Activated naive CD4-positive, alpha-beta T cell (primary cell): ENCODE measurements around the gene NLRC5.
"Not testable (repeated sequence)": the region's sequence is repeated elsewhere in the genome, so short reads cannot be mapped to it uniquely, and the experiment has no call there.

Source experiments
- DNase-seq, 4 experiments: peaks; one replicate each; lab custom pipeline; 2025; lab: John Stamatoyannopoulos, UW

The NLRC5 gene

GRCh38 chr16:57099965-57100364 lies 110.6 kb downstream of the NLRC5 start:
- not testable (repeated sequence) for DNase-seq

DNA sequence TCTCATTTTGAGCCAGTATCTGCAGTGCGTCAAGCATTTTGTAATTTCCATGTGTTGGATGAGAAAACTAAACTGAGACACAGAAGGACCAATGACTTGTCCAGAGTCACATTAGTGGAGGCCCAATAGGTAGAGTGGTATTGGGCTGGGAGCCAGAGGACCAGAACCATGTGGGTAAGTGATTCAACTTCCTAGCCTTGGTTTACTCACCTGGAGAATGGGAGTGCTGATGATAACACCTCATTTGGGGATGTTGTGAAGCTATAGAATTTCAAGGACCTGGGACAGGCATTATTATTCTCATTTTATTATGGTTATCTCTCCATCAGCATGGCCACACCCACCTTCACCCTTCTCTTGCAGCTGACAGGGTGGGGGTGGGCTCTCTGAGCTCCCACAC lies 111.1 kb downstream of the NLRC5 start:
- DNase-seq, result no peak

DNA sequence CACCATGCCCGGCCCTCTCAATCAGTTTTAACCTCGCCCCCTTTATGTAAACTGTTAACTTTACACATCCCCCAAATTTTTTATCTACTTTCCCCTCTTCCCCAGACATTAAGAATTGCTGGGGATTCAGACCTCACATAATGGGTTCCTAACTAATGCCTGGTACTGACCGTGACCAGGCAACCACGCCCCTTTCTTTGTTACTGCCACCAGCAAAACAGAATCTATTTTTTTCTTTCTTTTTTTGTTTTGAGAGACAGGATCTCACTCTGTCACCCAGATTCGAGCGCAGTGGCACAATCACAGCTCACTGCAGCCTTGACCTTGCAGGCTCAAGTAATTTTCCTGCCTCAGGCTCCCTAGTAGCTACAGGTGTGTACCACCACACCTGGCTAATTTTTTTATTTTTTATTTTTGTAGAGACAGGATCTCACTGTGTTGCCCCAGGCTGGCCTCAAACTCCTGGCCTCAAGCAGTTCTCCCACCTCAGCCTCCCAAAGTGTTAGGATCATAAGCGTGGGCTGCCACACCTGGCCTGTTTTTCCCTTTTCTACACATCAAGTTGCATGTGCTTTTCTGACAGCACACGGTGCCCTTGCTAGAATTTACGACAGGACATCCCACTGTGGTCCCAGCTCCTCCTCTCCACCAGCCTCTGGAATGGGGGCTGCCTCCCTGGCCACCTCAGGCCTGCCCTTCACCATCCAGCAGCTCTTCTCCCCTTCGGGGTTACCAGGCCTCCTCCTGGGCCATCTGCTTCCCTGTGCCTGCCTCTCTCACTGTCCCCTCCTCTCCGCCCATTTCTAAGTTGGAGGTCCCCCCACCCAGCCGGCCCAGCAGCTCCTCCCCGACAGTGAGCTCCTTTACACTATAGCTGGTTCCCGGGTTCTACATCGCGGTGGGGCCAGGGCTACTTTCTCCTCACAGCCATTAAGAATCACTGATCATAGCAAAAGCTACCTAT lies 113.8 kb downstream of the NLRC5 start:
- DNase-seq, result no peak

GRCh38 chr16:57104706-57105105 lies 115.3 kb downstream of the NLRC5 start:
- no peak for DNase-seq

GRCh38 chr16:57105184-57105583 lies 115.8 kb downstream of the NLRC5 start:
- no peak for DNase-seq

DNA sequence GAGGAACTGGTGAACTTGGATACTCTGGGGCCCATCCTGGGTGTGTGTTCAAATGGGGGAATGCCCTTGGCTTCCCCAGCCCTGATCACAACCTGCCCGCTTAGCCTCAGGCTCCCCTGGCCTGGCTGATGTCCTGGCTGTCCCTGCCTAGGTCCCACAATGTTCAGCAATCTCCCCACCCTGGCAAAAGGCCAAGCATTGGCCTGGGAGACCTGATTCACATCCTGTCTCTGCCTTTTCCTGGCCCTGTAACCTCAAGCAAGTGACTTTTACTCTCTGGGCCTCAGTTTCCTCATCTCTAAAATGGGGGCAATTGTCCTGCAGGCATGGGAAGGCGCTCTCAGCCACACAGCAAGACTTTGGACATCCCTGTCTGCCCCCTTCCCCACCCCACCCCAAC lies 117.4 kb downstream of the NLRC5 start:
- no peak for DNase-seq

DNA sequence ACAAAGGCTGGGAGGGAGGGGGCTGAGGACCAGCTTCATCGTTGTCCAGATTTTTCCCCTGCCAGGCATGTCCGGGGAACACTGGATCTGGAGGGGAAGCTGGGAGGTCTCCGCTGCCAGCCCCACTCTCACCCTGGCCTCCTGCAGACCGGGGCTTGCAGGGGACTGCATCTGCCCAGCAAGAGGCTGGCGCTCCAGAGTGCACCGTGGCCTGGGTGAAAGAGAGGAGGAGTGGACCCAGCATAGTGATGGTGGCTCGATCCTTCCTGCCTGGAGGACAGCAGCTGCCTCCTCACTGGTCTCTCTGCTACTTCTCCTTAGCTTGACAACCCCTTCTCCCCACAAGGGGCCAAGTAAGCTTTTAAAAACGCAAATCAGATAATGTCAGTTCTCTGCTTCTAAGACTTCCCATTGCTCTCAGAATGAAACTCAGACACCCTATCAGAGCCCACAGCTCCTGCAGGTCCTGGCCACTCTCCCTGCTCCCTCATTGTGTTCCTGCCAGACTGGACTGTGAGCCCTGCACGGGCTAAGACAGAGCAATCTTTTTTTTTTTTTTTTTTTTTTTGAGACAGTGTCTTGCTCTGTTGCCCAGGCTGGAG lies 118.1 kb downstream of the NLRC5 start:
- DNase-seq, result no peak

GRCh38 chr16:57108432-57108831 lies 119.1 kb downstream of the NLRC5 start:
- no peak for DNase-seq

- not testable (repeated sequence) for DNase-seq
Measured at GRCh38 chr16:57109259-57110105, 120.1 kb downstream of the NLRC5 start.

DNA sequence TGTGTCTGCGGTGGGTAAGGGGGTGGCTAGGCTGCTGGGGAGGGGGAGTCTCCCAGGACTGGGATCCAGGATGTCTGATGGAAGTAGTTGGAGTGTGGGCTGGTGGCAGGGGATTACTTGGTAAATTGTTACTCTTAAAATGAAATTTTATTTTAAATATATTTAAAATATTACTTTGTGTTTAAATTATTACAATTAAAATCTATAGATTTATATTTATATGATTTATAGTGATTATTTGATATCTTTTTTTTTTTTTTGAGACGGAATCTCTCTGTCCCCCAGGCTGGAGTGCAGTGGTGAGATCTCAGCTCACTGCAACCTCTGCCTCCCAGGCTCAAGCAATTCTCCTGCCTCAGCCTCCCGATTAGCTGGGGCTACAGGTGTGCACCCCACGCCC lies 121.6 kb downstream of the NLRC5 start:
- no peak for DNase-seq

DNA sequence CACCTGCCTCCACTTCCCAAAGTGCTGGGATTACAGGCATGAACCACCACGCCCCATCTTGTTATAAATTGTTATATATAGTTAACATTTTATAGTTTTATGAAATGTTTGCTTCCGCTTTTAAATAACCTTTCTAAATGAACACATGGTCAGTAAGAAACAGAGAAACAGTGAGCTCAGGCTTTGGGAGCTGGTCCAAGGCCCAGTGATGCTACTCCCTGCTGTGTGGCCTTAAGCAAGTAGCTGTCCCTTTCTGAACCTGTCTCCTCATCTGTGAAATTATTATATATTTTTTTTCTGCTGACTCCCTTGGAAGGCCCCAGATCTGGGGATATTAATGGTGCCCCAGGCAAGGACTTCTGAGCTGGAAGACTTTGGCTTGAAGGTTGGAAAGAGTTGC lies 122.1 kb downstream of the NLRC5 start:
- no peak for DNase-seq

GRCh38 chr16:57112403-57113041 lies 123.2 kb downstream of the NLRC5 start:
- no peak for DNase-seq

- DNase-seq, result no peak
Measured at GRCh38 chr16:57113042-57113453, 123.7 kb downstream of the NLRC5 start.

GRCh38 chr16:57113664-57114063 lies 124.3 kb downstream of the NLRC5 start:
- no peak for DNase-seq

DNA sequence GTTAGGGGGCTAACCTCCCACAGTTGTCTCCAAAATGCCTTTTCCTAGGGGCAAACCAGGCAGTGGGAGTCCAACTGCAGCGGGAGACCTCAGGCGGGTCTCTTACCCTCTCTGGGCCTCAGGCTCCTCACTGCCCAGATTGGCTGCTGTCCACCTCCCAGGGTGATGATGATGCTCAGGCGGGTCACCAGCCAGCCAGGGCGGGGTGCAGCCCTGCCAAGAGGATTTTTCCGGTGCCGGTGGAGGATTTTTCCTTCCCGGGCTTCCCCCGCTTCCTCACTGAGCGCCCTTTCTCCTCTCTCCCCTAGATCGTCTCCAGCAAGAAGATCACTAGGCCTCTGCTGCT lies 125.8 kb downstream of the NLRC5 start:
- DNase-seq, result no peak

- no peak for DNase-seq
Measured at GRCh38 chr16:57115514-57116182, 126.3 kb downstream of the NLRC5 start.

DNA sequence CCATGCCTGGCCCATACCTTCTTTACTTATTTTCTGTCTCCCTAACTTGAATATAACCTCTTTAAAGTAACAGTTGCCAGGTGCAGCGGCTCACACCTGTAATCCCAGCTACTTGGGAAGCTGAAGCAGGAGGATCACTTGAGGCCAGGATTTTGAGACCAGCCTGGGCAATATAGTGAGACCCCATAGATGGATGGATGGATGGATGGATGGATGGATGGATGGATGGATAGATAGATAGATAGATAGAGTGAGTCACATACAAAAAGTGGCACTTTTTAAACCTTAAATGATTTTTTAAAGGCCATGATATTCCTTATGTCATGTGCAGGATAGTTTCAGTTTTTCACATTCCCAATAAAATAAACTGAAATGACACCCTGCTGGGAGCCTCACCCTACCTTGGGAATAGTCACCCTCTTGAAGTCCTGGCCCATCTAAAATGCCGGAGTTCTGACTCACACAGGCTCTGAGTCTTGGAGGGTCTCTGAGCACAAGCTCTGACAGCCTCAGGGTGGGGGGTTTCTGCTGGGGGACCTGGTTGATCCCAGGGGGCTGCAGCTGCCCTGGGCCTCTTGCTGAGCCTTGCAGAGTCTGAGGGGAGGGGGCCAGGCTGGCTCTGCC lies 129.2 kb downstream of the NLRC5 start:
- DNase-seq, result no peak

- no peak for DNase-seq
Measured at GRCh38 chr16:57123216-57123973, 134.0 kb downstream of the NLRC5 start.

GRCh38 chr16:57123974-57124674 lies 134.8 kb downstream of the NLRC5 start:
- DNase-seq, result no peak

DNA sequence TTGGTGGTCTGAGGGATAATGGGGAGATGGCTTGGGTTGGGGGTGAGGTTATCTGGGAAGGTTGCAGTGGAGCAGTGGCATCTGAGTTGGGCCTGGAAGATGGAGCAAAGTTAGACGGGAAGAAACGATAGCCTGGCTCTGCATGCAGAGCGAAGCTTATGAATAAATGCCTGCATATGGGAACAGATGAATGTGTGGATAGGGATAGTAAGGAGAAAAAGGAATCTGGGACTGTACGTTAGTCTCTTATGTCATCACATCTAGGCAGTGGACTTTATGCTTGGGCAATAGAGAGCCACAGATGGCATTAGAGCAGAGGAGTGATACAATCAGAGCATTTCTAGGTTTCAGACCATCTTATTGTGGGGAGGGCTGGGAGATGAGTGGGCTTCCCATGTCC lies 136.0 kb downstream of the NLRC5 start:
- no peak for DNase-seq
